CD4-positive, alpha-beta T cell (primary cell): ENCODE data around the gene CLK3. TPM values are rescaled to one million over a fixed set of nuclear protein-coding genes. Genes with fewer than 3 reads are reported as not detected.

ENCODE experiments used
- ATAC-seq: fragments of 200-7000 bp; cut with Tn5 transposase; one replicate; pipeline ENCODE4 v1.10.0; 2022; ENCODE audit warnings: mild to moderate bottlenecking; ENCODE audit not compliant: poor library complexity
- CTCF ChIA-PET: fragments of 350-600 bp; sonication (Branson Sonifier 250); formaldehyde crosslinking; loops from one replicate; lab custom pipeline; 2021; ENCODE audit warnings: antibody characterized with exemption, inconsistent platforms; lab: Charles Lee
- POLR2A ChIA-PET: fragments of 350-600 bp; sonication (Branson Sonifier 250); formaldehyde crosslinking; loops from one replicate; lab custom pipeline; 2021; ENCODE audit warnings: antibody characterized with exemption, inconsistent platforms; lab: Charles Lee
- DNase-seq, 14 experiments: peaks; one replicate each; pipeline ENCODE4 v3.0.0-alpha.2; 2013 to 2020; ENCODE audit warnings: mixed read lengths in 2 of 14
- H3K27ac ChIP-seq, 2 donors: one replicate each; pipeline versions ENCODE4 v1.5.1 to v1.7.0; 2013; ENCODE audit warnings: low read length in 2 of 2, low read depth in 1 of 2, mild to moderate bottlenecking in 1 of 2
- H3K27me3 ChIP-seq, 2 experiments: 1 replicate in 1 of 2; 2 replicates in 1 of 2; pipeline versions ENCODE4 v1.6.1 to v1.7.0; 2013; ENCODE audit warnings: low read length in 2 of 2, control low read depth in 1 of 2, mild to moderate bottlenecking in 1 of 2, moderate library complexity in 1 of 2; ENCODE audit not compliant: insufficient read depth in 2 of 2, control insufficient read depth in 1 of 2
- H3K36me3 ChIP-seq: one replicate; pipeline ENCODE4 v1.6.1; 2013; ENCODE audit warnings: low read length, control low read depth; ENCODE audit not compliant: insufficient read depth
- H3K4me1 ChIP-seq: one replicate; pipeline ENCODE4 v1.6.1; 2013; ENCODE audit warnings: low read length, control low read depth; ENCODE audit not compliant: insufficient read depth
- H3K4me3 ChIP-seq: one replicate; pipeline ENCODE4 v1.5.1; 2013; ENCODE audit warnings: mild to moderate bottlenecking, low read length, moderate library complexity
- H3K9me3 ChIP-seq, 2 experiments: 1 replicate in 1 of 2; 2 replicates in 1 of 2; pipeline versions ENCODE4 v1.6.1 to v1.7.0; 2013; ENCODE audit warnings: low read length in 2 of 2, mild to moderate bottlenecking in 2 of 2, control low read depth in 1 of 2, moderate library complexity in 1 of 2; ENCODE audit not compliant: control insufficient read depth in 1 of 2, insufficient read depth in 1 of 2
- H3K27ac Mint-ChIP-seq: one replicate; pipeline ENCODE4 v1.8.0; 2020; ENCODE audit warnings: mixed read lengths
- H3K27me3 Mint-ChIP-seq: one replicate; pipeline ENCODE4 v1.8.0; 2021; ENCODE audit warnings: mixed read lengths
- H3K36me3 Mint-ChIP-seq: one replicate; pipeline ENCODE4 v1.8.0; 2021; ENCODE audit warnings: low read depth, mixed read lengths
- H3K4me1 Mint-ChIP-seq: one replicate; pipeline ENCODE4 v1.8.0; 2021; ENCODE audit warnings: low read depth, mixed read lengths
- H3K4me3 Mint-ChIP-seq: one replicate; pipeline ENCODE4 v1.8.0; 2020; ENCODE audit warnings: mild to moderate bottlenecking, mixed read lengths
- H3K9me3 Mint-ChIP-seq: one replicate; pipeline ENCODE4 v1.8.0; 2020; ENCODE audit warnings: mixed read lengths
- intact Hi-C, 2 experiments: fragments of 100-400 bp; cut with DNase I in 1 of 2; cut with micrococcal nuclease in 1 of 2; formaldehyde crosslinking; loops; one replicate each; pipeline versions ENCODE4 v1.15.1 to v1.9.0; 2023 to 2025; cut with DNase I, micrococcal nuclease
- total RNA-seq, 174 experiments: library from RNA in 2 of 174; stranded (reverse) in 2 of 174; gene quantifications; one replicate each; pipeline ENCODE4 v1.2.3 and lab custom pipeline; 2021 to 2026
- TF ChIP-seq, protein P1 (sequence below): fragments of 200-600 bp; IDR thresholded peaks from one replicate; pipeline ENCODE4 v1.8.0; 2022; ENCODE audit warnings: antibody characterized with exemption, mild to moderate bottlenecking

The CLK3 gene
- total RNA-seq, 2 experiments from 2014 or later = 275 to 293 TPM

DNA sequence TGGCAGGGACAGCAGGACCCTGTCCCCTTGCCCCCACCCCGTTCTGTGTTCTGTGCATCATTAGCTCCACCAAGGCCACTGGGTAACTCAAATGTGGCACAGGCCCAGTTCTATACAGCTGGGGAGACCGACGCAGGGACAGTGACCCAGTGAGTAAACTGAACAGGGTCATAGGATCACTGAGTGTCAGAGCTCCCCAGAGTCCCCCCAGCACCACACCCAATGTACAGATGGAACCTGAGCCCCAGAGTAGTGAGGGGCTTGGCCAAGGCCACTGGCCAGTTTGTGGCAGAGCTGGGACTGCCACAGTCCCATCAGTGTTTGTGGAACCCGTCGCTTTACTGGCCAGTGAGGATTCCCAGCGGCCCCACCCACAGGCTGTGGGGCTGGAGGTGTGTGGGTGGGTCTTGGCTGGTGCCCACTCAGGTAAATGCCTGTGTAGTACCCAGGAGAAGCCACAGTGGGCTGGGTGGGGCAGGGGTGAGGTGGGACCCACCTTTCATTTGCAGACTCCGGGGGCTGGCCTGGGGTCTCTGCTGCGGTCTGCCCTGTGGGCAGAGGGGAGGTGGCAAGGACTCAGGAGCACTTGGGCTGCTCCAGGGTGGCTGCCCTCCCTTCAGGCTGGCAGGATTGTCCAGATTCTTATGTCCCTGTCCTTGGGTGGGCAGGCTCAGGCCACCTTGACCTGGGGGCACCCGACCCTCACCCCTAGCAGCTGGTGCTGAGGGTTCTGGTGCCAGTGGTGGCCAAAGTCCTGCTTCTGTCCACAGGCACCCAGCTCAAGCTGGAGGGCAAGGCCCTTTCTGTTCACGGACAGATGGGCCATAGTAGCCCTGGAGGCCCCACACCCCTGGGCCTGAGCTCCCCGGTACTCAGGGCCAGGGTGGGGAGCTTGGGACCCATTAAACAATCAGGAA is 11.6 kb upstream of the CLK3 start:
- H3K27me3 Mint-ChIP-seq = no peaks in the 10 kb centered on the region
- TF ChIP-seq, protein P1, sequence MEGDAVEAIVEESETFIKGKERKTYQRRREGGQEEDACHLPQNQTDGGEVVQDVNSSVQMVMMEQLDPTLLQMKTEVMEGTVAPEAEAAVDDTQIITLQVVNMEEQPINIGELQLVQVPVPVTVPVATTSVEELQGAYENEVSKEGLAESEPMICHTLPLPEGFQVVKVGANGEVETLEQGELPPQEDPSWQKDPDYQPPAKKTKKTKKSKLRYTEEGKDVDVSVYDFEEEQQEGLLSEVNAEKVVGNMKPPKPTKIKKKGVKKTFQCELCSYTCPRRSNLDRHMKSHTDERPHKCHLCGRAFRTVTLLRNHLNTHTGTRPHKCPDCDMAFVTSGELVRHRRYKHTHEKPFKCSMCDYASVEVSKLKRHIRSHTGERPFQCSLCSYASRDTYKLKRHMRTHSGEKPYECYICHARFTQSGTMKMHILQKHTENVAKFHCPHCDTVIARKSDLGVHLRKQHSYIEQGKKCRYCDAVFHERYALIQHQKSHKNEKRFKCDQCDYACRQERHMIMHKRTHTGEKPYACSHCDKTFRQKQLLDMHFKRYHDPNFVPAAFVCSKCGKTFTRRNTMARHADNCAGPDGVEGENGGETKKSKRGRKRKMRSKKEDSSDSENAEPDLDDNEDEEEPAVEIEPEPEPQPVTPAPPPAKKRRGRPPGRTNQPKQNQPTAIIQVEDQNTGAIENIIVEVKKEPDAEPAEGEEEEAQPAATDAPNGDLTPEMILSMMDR = no peak
- intact Hi-C loops = no loop called here
- Histone ChIP-seq H3K4me1 (peaks cover 9% of the 10 kb centered on the region), H3K9me3 (no peaks in the 10 kb centered on the region), H3K36me3 (no peaks in the 10 kb centered on the region), H3K4me3 (no peak overlapping the region), H3K27me3 (no peaks in the 10 kb centered on the region), H3K27ac (no peak overlapping the region)
- ATAC-seq = no peak
- no peaks in the 10 kb centered on the region for H3K36me3 Mint-ChIP-seq
- no peak for DNase-seq
- ChIA-PET CTCF (interaction anchor here (1.0 to 1.6 kb wide), 2 partner anchors 10 to 17 kb away, joined by 3 read pairs; no protein-coding TSS in a partner anchor), POLR2A (interaction anchor here (1.2 kb wide), 1 partner anchor 10 kb away, joined by 3 read pairs; no protein-coding TSS in a partner anchor)
- H3K4me1 Mint-ChIP-seq = peaks cover 6% of the 10 kb centered on the region
- no peak overlapping the region for H3K4me3 Mint-ChIP-seq
- H3K9me3 Mint-ChIP-seq = no peaks in the 10 kb centered on the region
- no peak overlapping the region for H3K27ac Mint-ChIP-seq

DNA sequence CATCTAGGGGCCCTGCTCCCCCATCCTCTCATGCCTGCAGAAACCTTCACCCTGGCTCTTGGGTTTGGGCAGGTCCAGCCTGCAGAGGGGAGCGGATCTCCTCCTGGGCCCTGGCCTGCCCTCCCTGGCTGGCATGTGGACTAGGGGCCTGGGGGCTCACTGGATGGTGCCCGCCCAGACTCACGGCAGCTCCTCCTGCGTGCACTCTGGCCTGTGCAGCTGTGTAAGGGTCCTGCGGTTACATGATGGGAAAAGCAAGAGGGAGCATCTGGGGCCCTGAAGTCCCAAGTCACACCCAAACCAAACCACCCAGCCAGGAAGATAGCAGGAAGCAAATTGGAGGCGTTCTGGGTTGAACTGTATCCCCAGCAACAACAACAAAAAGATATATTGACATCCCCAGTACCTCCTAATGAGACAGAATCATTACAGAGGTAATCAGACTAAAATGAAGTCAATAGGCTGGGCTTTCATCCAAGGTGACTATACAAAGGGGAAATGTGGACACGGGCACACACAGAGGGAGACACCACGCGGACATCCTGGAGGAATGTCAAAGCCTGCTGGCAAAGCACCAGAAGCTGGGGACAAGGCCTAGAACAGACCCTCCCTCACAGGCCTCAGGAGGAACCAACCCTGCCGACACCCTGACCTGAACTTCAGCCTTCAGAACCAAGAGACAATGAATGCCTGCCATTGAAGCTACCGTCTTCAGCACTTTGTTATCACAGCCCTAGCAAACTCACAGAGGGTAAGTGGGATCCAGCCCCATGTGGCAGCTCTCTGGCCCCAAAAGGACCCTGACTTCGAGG is 10.4 kb upstream of the CLK3 start:
- Mint-ChIP-seq H3K36me3 (no peaks in the 10 kb centered on the region), H3K4me3 (no peak overlapping the region), H3K4me1 (no peaks in the 10 kb centered on the region), H3K27me3 (no peaks in the 10 kb centered on the region), H3K9me3 (no peaks in the 10 kb centered on the region), H3K27ac (no peak overlapping the region)
- Histone ChIP-seq H3K36me3 (no peaks in the 10 kb centered on the region), H3K27me3 (no peaks in the 10 kb centered on the region), H3K4me1 (no peaks in the 10 kb centered on the region), H3K27ac (no peak overlapping the region), H3K9me3 (no peaks in the 10 kb centered on the region), H3K4me3 (no peak overlapping the region)
- TF ChIP-seq, protein P1 = no peak
- DNase-seq (no peak), ATAC-seq (no peak)
- intact Hi-C loops = no loop called here
- CTCF ChIA-PET = no interaction called here
- POLR2A ChIA-PET = interaction anchor here (1.2 kb wide), 1 partner anchor 9 kb away, joined by 3 read pairs; no protein-coding TSS in a partner anchor

DNA sequence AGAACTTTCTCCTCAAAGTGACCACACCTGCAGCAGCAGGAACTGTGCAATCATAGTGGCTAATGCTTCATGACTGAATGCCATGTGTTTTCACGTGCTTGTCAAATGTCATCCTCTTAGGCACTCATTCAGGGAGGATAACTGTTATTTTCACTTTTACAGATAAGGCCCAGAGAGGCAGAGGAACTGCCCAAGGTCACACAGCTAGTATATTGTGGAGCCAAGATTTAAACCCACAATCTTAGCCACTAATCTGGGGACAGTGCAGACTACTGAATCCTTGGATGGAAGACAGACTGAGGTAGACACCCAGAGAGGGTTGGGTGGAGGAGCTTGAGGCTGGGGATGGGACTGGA is 9.9 kb upstream of the CLK3 start:
- intact Hi-C loops = no loop called here
- Mint-ChIP-seq H3K4me1 (no peaks in the 10 kb centered on the region), H3K36me3 (no peaks in the 10 kb centered on the region), H3K27me3 (no peaks in the 10 kb centered on the region), H3K27ac (no peak overlapping the region), H3K4me3 (no peak overlapping the region), H3K9me3 (no peaks in the 10 kb centered on the region)
- TF ChIP-seq, protein P1 = no peak
- Histone ChIP-seq H3K27ac (no peak overlapping the region), H3K27me3 (no peaks in the 10 kb centered on the region), H3K4me3 (no peak overlapping the region), H3K9me3 (no peaks in the 10 kb centered on the region), H3K4me1 (no peaks in the 10 kb centered on the region), H3K36me3 (no peaks in the 10 kb centered on the region)
- DNase-seq (no peak), ATAC-seq (no peak)
- ChIA-PET CTCF (no interaction called here), POLR2A (no interaction called here)
